HG03342 (cell line): Measurements from ENCODE around the gene OPRL1.

Experiments
- ATAC-seq: cut with Tn5 transposase; IDR thresholded peaks from one replicate; pipeline ENCODE4 v1.9.1; 2021; ENCODE audit warnings: mild to moderate bottlenecking, moderate library complexity; ENCODE audit not compliant: unreplicated experiment

OPRL1 gene

DNA sequence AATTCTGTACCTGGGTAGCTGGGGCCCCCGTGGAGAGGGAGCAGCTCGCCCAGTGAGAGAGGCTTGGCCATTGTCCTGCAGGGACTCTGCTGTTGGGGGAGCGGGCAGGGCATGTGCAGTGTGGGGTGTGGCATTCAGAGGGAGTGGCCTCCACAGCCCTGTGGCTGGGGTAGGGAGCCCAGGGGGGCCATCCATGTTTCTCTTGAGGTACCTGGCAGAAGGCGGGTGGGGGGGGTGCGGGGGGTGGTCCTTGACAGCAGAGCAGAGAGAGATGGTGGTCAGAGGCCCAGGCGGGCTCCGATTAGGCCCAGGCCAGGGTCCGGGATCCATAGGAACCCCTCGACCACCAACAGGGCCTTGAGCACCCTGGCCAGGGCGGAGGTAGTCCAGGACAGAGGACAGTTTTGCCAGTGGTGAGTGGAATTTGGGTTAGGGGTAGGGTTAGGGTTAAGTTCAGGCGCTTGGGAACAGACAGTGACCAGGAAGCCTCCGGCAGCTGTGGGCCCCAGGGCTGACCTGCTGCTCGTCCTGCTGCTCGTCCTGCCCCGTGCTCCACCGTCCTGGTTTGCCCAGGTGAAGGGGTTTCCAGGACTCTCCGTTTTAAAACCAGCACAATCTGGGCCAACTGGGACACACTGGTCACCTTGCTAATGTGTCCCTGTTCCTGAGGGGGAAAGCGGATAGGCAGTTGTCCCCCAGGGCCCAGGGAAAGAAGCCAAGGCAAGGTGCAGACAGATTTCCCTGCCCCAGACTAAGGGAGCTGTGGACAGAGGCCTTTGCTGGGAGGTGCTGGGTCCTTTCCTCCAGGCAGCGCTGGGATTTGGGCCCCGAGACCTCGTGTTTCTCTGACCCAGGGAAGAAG, 59.5 kb downstream of the OPRL1 start:
- ATAC-seq: no peak

DNA sequence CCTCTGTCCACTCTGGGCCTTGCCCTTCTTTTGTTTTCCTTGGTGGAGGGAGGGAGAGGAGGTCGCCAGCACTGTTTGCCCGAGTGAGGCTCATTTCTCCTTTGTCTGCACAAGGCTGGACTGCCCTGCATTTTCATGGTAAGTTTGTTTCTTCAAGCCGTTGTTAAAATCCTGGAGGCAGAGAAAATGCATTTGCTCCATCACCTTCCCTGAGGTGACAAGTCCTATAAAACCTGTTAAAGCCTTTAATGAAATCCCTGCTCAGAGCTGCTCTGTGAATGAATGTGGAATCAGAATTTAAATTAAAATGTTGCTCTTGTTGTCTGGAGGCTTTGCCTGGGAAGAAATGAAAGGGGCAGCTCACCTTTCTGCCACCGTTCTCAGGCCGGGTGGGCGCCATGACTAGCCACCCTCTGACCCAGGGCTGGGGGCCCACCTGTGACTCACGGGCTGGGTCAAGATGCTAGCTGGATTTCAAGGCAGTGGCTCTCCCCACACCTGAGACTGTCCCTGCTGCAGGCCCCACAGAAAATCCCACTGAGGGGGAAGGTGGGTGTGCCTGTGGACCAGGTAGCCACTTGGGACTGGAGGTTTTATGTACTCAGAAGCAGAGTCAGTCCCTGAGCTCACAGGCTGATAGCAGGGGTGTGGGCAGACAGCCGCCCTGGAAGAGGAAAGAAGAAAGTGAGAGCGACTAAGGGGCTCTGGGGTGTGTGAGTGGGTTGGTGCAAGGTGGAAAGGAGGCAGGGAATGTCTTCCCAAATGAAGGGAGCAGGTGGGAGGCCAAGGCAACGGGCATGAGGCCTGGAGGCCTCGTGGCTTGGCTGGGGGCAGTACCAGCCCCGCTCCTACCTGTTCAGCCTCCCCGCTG, 60.4 kb downstream of the OPRL1 start:
- ATAC-seq: no peak

DNA sequence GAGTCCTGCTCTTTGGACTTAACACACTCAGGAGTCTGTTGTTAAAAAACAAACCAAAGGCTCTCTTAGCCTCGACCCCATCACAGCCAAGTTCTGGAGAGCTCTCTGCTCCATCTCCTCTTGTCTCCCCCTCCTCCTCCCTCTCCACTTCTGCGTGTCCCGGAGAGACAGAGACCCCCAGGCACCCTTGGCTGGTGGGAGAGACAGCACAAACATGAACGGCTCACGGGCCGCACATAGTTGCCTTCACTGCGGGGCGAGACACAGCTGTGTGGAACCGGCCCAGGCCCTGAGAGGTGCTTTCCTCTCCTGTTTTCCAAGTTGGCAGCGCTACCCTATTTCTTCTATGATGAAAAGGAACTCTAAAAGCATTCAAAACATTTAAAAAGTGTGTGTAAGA, 61.1 kb downstream of the OPRL1 start:
- no peak for ATAC-seq

GRCh38 chr20:64142590-64142989, 62.7 kb downstream of the OPRL1 start:
- ATAC-seq: no peak

DNA sequence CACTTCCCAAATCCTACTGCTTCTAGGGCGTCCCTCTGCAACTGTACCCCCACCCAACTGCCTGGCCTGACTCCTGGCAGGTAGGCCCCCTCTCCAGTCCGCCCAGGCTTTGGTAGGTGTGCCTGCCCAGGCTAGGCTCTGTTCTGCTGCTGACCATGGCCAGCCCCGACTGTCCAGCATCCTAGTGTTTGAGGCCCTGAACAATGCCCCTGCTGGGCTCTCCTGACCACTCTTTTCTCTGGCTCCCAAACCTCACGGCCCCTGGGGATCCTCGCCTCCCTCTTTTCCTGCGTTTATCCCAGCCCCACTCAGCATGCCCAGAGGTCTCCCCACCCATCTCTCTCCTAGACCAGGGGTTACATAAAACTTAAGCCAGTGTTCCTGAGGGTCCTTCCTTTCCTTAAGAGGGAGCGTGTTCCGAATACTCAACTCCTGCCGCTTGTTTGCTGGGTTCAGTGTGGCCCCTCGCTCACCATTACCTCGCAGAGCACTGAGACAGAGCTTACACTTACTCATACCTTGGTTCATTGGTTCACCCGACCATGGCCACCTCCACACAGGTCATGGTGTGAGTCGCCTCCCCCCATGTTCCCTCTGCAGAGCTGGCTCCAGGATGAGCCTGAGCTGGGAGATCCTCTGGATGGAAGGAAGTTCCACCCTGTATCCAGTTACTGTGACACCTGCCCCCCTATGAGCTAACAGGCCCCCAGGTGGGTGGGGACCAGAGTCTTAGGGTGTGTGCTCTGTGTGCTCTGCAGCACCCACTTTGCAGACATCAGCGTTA, 63.3 kb downstream of the OPRL1 start:
- no peak for ATAC-seq

DNA sequence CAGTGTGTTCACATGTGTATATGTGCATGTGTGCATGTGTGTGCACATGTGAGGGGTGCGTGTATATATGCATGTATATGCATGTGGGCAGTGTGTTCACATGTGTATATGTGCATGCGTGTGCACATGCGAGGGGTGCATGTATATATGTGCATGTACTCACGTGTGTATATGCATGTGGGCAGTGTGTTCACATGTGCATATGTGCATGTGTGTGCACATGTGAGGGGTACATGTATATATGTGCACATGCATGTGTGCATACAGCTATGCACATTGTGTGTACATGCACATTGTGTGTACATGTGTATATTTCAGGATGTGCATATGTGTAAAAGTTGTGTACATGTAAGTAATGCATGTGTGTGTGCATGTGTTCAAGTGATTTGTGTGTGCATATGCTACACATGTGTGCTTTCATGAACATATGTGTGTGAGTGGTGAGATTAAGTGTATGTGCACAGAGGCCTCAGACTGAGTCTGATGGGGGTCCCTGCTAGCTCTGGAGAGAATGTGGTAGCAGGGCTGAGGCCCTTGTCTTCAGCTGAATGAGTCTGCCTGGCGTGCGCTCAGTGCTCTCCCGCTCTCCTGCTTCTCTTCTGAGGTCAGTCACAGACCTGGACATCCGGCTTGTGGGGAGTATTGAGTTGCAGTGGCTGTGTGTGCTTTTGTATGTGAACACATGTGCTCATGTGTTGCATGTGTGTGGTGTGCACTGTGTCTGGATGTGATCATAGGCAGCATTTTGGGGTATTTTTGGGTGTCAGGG, 64.4 kb downstream of the OPRL1 start:
- ATAC-seq: no peak

- ATAC-seq: no peak
These were observed 65.8 kb downstream of the OPRL1 start for GRCh38 chr20:64145458-64146300.

DNA sequence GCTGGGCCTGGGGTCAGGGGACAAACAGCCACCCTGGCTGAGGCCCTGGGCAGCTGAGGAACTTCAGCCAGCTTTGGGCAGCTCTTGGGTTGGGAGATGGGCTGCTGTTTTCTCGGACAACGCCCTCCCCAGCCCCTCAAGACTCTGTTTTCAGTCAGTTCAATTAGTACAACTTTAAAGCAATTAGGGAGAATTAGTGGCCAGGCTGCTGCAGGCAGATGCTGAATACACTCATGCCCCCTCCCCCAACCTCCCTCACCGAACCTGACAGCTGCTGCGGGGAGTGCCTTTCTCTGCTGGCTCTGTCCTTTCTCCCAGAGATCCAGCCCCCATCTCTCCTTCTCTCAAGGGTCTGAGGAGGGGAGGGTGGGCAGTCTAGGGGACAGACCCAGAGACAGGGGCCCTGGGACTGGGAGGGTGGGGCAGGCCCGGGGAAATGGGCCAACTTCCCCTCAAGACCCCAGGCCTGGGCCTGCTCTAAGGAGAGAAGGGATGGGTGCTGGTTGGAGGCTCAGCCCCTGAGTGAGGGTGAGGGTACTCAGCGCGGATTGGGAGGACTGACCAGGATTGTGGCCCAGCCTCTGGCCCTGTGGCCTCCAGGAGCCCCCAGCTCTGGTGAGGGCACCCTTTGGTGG, 66.5 kb downstream of the OPRL1 start:
- ATAC-seq: no peak

DNA sequence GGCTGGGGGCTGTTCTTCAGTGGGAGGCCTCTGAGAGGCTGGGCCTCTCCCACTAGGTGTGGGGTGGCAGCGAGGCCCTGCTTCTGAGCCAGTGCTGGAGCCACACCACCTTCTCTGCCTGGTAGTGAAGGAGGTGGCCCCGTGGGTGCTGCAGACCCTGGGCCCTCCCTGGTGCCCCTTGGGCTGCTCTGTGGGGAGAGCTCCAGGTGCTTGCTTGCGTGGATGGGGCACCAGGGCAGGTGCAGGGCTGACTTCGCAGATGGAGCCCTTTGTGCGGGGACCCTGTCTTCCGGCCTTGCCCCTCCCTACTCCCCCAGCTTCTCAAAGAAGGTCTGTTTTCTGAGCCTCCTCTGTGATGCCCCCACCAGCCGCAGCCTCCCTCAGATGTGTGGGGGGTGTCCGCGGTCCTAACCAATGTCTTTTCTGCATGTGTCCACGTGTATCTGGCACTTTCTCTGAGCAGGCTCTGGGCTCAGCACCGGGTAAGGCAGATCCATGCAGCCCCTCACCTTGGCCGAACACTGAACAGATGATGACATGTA, 67.1 kb downstream of the OPRL1 start:
- ATAC-seq: no peak

DNA sequence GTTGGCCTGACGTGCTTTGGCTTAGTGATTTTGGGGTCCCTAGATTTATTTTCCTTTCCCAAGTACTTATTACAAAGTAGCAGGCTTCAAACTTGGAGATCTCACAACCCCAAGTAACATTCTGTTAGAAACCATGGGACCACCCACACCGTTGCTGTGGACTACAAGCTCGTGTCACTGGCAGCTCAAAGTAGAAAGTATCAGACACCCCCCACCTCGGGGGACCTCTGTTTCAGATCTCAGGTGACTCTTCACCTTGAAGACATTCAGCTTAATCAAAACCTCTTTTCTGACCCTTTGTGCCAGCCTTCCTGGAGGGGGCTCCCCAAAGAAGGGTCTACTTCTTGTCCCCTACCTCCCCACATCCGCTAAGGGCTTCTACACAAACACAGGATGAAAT, 68.7 kb downstream of the OPRL1 start:
- no peak for ATAC-seq

DNA sequence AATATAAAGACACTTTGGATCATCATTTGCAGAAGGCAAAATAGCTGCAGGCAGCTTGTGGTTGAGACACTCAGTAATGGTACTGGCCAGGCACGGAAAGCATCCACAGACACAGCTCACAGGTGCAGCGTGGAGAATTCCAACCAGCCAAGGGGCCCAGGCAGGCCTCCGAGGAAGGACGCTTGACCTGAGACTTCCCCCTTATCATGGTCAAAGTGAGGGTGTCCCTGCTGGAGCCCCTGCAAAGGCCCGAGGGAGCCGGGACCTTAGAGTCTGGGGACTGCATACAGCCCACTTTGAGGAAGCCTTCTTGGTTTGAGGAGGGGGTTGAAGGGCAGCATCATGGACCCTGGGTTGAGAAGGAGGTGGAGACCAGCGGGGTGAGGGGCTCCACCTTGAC, 69.3 kb downstream of the OPRL1 start:
- no peak for ATAC-seq

GRCh38 chr20:64149809-64150560, 70.1 kb downstream of the OPRL1 start:
- ATAC-seq: no peak
